ENCODE measurements around the gene GHSR.

GHSR gene, protein sequence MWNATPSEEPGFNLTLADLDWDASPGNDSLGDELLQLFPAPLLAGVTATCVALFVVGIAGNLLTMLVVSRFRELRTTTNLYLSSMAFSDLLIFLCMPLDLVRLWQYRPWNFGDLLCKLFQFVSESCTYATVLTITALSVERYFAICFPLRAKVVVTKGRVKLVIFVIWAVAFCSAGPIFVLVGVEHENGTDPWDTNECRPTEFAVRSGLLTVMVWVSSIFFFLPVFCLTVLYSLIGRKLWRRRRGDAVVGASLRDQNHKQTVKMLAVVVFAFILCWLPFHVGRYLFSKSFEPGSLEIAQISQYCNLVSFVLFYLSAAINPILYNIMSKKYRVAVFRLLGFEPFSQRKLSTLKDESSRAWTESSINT

GRCh38 chr3:172447611-172448579 is at the start of gene GHSR:
TSS of gene GHSR (minus strand) at chr3:172448456. CDS start at chr3:172448413, 43 bp downstream.
- no peak for DNase-seq

- DNase-seq = peak; percentile 65
Observed at GRCh38 chr3:172490198-172490669, 42.0 kb upstream of the GHSR start.

GRCh38 chr3:172478116-172478515 is 29.9 kb upstream of the GHSR start:
- DNase-seq = no peak

DNA sequence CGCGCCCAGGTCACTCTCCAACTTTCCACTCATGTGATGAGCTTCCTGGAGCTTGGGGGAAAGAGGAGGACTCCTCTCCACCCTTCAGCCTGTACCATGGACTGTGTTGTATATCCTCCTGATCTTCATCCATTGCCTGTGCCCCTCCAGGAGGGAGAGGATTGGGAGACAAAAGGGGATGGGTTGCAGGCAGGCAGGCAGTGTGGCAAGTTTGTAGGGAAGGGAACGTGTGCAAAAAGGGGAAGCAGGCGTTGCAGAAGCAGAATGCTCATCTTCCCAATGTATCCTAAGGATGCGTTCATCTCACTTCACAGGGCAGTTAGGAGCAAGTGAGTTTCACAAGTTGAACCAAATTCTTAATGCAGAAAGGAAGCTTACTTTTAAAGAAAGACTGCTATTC is 28.1 kb upstream of the GHSR start:
- no peak for DNase-seq

DNA sequence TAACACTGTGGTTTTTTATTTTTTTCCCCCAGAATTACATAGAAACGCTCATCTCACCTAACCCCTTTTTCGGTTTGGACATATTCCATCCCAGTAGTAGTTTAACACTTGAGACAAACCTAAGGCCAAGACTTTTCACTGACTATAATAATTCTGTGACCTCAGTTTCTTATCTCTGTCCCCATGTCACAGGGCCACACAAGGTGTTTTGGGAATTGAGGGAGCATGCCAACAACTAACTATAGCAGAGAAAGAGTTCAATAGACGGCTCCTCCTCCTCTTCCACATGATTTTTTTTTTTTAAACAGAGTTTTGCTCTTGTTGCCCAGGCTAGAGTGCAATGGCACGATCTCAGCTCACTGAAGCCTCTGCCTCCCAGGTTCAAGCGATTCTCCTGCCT is 27.4 kb upstream of the GHSR start:
- DNase-seq = no peak

- no peak for DNase-seq
Observed at GRCh38 chr3:172471903-172472302, 23.6 kb upstream of the GHSR start.

- no peak for DNase-seq
Observed at GRCh38 chr3:172470588-172470987, 22.3 kb upstream of the GHSR start.

- DNase-seq = no peak
Observed at GRCh38 chr3:172467170-172467824, 19.0 kb upstream of the GHSR start.

- DNase-seq = no peak
Observed at GRCh38 chr3:172466553-172467130, 18.4 kb upstream of the GHSR start.

- DNase-seq = no peak
Observed at GRCh38 chr3:172465281-172465680, 17.0 kb upstream of the GHSR start.

- no peak for DNase-seq
Observed at GRCh38 chr3:172464306-172464705, 16.1 kb upstream of the GHSR start.

GRCh38 chr3:172461530-172462138 is 13.4 kb upstream of the GHSR start:
- DNase-seq = no peak

DNA sequence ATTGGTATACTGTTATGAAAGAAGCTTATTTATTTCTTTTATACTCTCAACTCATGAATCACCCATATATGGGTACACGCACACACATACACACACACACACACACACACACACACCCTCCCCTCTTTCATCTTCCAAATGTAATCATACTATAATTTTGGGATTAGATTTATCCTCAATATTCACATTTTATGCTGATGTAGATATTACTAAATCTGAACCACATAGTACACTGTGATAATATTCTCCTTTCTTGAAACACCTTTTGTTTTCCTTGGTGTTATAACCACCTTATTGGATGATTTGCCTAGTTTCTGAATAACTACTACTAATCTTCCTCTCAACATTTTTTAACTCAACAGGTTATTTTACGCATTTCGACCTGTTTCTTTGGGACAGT is 8.1 kb upstream of the GHSR start:
- DNase-seq = no peak

DNA sequence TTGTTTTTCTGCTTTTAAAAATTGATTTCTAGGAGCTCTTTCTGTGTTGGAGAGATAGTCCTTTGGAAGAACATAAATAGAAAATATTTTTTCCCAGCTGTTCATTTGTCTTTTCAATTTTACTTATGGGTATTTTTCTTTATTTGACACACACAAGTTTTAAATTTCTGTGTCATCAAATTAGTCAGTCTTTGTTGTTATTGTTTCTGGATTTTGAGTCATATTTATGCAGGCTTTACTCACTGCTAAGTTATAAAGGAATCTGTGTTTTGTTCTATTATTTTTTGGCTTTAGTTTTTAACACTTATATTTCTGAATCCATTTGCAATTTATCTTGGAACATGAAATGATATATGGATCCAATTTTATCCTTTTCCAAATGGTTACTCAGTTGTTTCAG is 5.9 kb upstream of the GHSR start:
- no peak for DNase-seq

DNA sequence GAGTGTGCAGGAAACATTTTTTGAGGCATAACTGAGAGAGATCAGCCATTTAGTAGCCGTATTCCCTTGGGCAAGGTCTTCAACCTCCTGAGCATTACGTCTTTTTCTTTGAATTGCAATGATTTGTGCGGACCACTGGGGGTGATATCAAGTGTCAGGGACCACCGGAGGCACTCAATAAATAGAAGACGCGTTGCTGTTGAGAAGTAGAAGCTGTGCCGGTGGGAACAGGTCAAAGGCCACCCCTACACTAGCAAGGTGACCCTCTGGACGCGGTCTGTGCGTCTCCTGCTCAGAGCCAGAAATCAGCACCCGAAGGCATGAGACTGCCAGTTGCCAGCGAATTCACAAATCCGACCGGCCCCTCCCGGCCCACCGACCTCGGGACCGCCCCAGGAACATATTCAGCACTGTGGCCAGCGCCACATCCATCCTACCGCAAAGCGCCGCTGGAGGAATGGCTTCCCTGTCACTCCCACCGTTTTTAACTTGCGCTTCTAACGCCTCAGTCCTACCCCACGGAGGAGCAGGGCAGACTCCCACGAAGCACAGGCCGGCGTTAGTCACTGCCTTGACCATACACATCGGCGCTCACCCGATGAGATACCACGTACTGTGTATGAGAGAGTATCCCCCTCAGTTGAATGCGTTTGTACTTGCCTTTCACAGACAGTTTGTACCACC is 1.4 kb upstream of the GHSR start:
- DNase-seq = no peak

- no peak for DNase-seq
Observed at GRCh38 chr3:172448661-172449465, 607 bp upstream of the GHSR start.

GRCh38 chr3:172446198-172446597 is 2.1 kb downstream of the GHSR start:
- DNase-seq = no peak

DNA sequence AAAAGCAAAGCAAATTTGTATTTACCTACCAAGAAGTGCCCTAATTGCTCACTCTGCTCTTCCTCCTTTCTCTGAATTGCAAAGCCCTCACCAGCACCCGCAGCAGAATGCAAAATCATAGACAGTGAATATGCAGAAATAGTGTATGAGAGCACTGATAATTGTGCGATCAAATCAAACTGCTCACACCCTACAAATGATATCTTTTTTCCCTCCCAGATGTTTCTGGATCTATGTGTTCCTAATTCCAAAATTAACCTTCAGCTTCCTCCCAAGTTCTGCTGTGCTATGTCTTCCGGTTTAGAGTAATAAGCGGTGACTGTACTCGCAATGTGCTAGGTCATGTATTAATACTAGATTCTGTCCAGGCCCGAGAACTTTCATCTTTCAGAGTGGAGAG is 3.4 kb downstream of the GHSR start:
- no peak for DNase-seq

DNA sequence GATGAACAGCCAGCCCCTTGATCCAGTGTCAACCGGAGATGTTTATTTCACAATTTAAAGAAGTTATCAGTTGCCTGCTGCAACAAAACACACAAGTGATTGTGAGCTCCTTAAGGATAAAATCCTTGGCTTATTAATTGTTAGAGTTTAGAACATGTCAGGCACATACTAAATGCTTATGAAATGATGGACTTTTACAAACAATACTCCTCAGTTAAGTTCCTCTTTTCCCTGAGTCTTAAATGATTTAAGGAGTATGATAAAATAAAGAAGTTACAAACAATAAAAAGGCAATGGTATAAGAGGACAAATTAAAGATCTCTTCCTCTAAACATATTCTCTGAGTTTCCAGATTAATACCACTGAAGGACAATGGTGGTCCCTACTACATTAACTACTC is 5.7 kb downstream of the GHSR start:
- no peak for DNase-seq

GRCh38 chr3:172441581-172441980 is 6.7 kb downstream of the GHSR start:
- no peak for DNase-seq

DNA sequence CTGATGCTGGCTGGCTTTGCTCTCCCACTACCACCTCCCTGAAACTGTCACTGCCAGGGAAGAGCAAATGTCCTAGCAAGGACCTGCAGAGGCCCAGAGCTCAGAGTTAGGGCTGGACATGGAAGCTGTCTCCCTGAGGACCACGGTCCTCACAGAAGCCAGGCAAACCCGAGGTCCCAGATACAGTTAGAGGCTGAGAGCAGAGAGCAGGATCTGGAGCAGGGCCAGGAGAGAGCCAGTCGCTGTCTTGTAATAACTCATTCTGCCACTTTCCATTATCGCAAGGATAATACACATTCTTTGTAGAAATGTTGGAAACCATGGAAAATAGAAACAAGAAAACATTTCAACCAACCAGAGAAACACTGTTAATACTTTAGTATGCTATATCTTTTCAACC is 10.1 kb downstream of the GHSR start:
- DNase-seq = no peak
